Spleen (tissue), 11 donors: Measurements from ENCODE around the gene DGKH. TPM values are rescaled to one million over a fixed set of nuclear protein-coding genes. Genes with fewer than 3 reads are reported as not detected.
"Not testable (repeated sequence)": the region's sequence is repeated elsewhere in the genome, so short reads cannot be mapped to it uniquely, and the experiment has no call there.

Experiments used
- DNase-seq: peaks from one replicate; pipeline ENCODE4 v3.0.0-alpha.2; 2020
- H3K27ac ChIP-seq, 8 donors: fragments of 200-600 bp; sonication (generic) in 7 of 8; 1 replicate in 4 of 8; 2 replicates in 4 of 8; pipeline versions ENCODE4 v1.5.0 to v1.8.0; 2016 to 2021; ENCODE audit warnings: inconsistent platforms in 4 of 8, mild to moderate bottlenecking in 4 of 8, moderate library complexity in 1 of 8
- H3K27me3 ChIP-seq, 7 donors: fragments of 200-600 bp; sonication (generic) in 6 of 7; replicated peaks in 1 of 7; 1 replicate in 4 of 7; 2 replicates in 3 of 7; pipeline versions ENCODE4 v1.5.0 to v1.8.0; 2016 to 2021; ENCODE audit warnings: inconsistent platforms in 3 of 7, mild to moderate bottlenecking in 1 of 7
- H3K36me3 ChIP-seq, 6 donors: fragments of 200-600 bp; sonication (generic) in 5 of 6; 1 replicate in 4 of 6; 2 replicates in 2 of 6; pipeline versions ENCODE4 v1.5.0 to v1.8.0; 2016 to 2021; ENCODE audit warnings: inconsistent platforms in 2 of 6
- H3K4me1 ChIP-seq, 6 donors: fragments of 200-600 bp; sonication (generic) in 5 of 6; 1 replicate in 3 of 6; 2 replicates in 3 of 6; pipeline versions ENCODE4 v1.5.0 to v1.8.0; 2016 to 2021; ENCODE audit warnings: inconsistent platforms in 3 of 6
- H3K4me3 ChIP-seq, 8 donors: fragments of 200-600 bp; sonication (generic) in 7 of 8; 1 replicate in 4 of 8; 2 replicates in 4 of 8; pipeline versions ENCODE4 v1.5.0 to v1.8.0; 2016 to 2021; ENCODE audit warnings: inconsistent platforms in 4 of 8, mild to moderate bottlenecking in 4 of 8, moderate library complexity in 2 of 8
- H3K9me3 ChIP-seq, 8 donors: fragments of 200-600 bp; sonication (generic) in 7 of 8; 1 replicate in 4 of 8; 2 replicates in 4 of 8; pipeline versions ENCODE4 v1.5.0 to v1.8.0; 2016 to 2021; ENCODE audit warnings: inconsistent platforms in 4 of 8
- POLR2A ChIP-seq, 3 donors: fragments of 450-650 bp; IDR thresholded peaks; one replicate each; pipeline ENCODE4 v1.5.1; 2017; ENCODE audit warnings: antibody characterized with exemption in 3 of 3, mild to moderate bottlenecking in 1 of 3
- POLR2AphosphoS5 ChIP-seq, 3 donors: sonication (generic); formaldehyde crosslinking; IDR thresholded peaks; one replicate each; pipeline ENCODE4 v1.5.1; 2017; ENCODE audit warnings: antibody characterized with exemption in 3 of 3
- WGBS, 5 donors: extraction: QIAGEN DNeasy Blood & Tissue Kit in 3 of 5; methylation state at CpG; one replicate each; pipeline versions ENCODE4 v1.1.5 to v1.1.7; 2013 to 2018; 5-methylcytosine and 5-hydroxymethylcytosine counted together
- intact Hi-C: fragments of 100-400 bp; cut with DNase I; formaldehyde crosslinking; loops from one replicate; pipeline ENCODE4 v1.15.0; 2023; ENCODE audit warnings: low total_unique reads
- polyA plus RNA-seq, 3 donors: library from polyadenylated mRNA; stranded (reverse); fragments of 200-250 nt; gene quantifications; one replicate each; pipeline ENCODE4 v1.2.1, GENCODE V29; 2013
- total RNA-seq, 7 donors: library from RNA; depleted of rRNA in 3 of 7; stranded (reverse); fragments of >200 nt in 3 of 7; fragmentation: NEBNext Ultra II Directional in 4 of 7; extraction: Animal tissue kit (Norgen Biotek cat#: 25700) in 4 of 7; gene quantifications; one replicate each; pipeline versions ENCODE4 v1.1.0 to v1.2.1, GENCODE V29; 2016 to 2021
- TF ChIP-seq, protein P1 (sequence below), 11 experiments: fragments of 200-600 bp in 7 of 11; fragments of 450-650 bp in 4 of 11; sonication (generic) in 4 of 11; IDR thresholded peaks in 8 of 11; conservative IDR thresholded peaks in 3 of 11; 1 replicate in 7 of 11; 2 replicates in 4 of 11; pipeline versions ENCODE4 v1.4.0 to v1.8.0; 2016 to 2021; ENCODE audit warnings: antibody characterized with exemption in 11 of 11, inconsistent platforms in 4 of 11, mild to moderate bottlenecking in 1 of 11
- donor health status: healthy with polysubstance abuse.
- donor health status: DM: no; HTN: no; CAD: no; lungs with moderate emphysema.
- donor health status: DM: no; HTN: no; CAD: no.
- donor health status: Bipolar disorder and iron deficiency.
- donor health status: healthy.
- donor health status: DM: no; HTN: no; CAD: no.
- donor health status: DM: yes; HTN: yes; CAD: no.

The DGKH gene
- total and polyA plus RNA-seq, 10 donors = 0.52 to 15.3 (median 10.8) TPM

- Histone ChIP-seq H3K27me3 (no peaks in the 10 kb centered on the region), H3K36me3 (no peaks in the 10 kb centered on the region), H3K9me3 (peaks cover 0 to 7% (median 0%) of the 10 kb centered on the region in 8 donors), H3K4me1 (no peaks in the 10 kb centered on the region), H3K27ac (no peak overlapping the region), H3K4me3 (no peak overlapping the region)
- WGBS, 5 donors = 43 to 86% (median 66%) methylated on average over 2 of the region's 2 CpGs
- intact Hi-C loops = no loop called here
- DNase-seq = no peak
- TF ChIP-seq, protein P1, sequence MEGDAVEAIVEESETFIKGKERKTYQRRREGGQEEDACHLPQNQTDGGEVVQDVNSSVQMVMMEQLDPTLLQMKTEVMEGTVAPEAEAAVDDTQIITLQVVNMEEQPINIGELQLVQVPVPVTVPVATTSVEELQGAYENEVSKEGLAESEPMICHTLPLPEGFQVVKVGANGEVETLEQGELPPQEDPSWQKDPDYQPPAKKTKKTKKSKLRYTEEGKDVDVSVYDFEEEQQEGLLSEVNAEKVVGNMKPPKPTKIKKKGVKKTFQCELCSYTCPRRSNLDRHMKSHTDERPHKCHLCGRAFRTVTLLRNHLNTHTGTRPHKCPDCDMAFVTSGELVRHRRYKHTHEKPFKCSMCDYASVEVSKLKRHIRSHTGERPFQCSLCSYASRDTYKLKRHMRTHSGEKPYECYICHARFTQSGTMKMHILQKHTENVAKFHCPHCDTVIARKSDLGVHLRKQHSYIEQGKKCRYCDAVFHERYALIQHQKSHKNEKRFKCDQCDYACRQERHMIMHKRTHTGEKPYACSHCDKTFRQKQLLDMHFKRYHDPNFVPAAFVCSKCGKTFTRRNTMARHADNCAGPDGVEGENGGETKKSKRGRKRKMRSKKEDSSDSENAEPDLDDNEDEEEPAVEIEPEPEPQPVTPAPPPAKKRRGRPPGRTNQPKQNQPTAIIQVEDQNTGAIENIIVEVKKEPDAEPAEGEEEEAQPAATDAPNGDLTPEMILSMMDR (IDR thresholded peaks at IDR 0.05 in 8 of 11, conservative IDR thresholded peaks at IDR 0.05 in 3 of 11) = no peak
- TF ChIP-seq POLR2AphosphoS5 (IDR thresholded peaks at IDR 0.05) = no peak
Measured at GRCh38 chr13:42140494-42140893, 92.0 kb downstream of the DGKH start.

DNA sequence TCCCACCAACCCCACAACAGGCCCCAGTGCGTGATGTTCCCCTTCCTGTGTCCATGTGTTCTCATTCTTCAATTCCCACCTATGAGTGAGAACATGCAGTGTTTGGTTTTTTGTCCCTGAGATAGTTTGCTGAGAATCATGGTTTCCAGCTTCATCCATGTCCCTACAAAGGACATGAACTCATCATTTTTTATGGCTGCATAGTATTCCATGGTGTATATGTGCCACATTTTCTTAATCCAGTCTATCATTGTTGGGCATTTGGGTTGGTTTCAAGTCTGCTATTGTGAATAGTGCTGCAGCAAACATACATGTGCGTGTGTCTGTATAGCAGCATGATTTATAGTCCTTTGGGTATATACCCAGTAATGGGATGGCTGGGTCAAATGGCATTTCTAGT lies 92.6 kb downstream of the DGKH start:
- DNase-seq, H3K27me3 ChIP-seq, H3K4me1 ChIP-seq, H3K27ac ChIP-seq, H3K4me3 ChIP-seq, H3K9me3 ChIP-seq, intact Hi-C loops, H3K36me3 ChIP-seq: not testable (repeated sequence)
- 92 to 100% (median 99%) methylated on average over 1 to 2 of the region's 2 CpGs for WGBS, 5 donors

GRCh38 chr13:42146359-42146758 lies 97.9 kb downstream of the DGKH start:
- no peak for DNase-seq
- intact Hi-C loops = no loop called here
- Histone ChIP-seq H3K4me1 (no peaks in the 10 kb centered on the region), H3K4me3 (no peak overlapping the region), H3K27me3 (no peaks in the 10 kb centered on the region), H3K9me3 (peaks cover 0 to 2% (median 0%) of the 10 kb centered on the region in 8 donors), H3K27ac (no peak overlapping the region), H3K36me3 (no peaks in the 10 kb centered on the region)
- TF ChIP-seq, protein P1 (IDR thresholded peaks at IDR 0.05 in 8 of 11, conservative IDR thresholded peaks at IDR 0.05 in 3 of 11) = no peak
- TF ChIP-seq POLR2AphosphoS5 (IDR thresholded peaks at IDR 0.05) (no peak), POLR2A (IDR thresholded peaks at IDR 0.05) (no peak)
- 75 to 94% (median 85%) methylated on average over 2 of the region's 2 CpGs for WGBS, 5 donors

DNA sequence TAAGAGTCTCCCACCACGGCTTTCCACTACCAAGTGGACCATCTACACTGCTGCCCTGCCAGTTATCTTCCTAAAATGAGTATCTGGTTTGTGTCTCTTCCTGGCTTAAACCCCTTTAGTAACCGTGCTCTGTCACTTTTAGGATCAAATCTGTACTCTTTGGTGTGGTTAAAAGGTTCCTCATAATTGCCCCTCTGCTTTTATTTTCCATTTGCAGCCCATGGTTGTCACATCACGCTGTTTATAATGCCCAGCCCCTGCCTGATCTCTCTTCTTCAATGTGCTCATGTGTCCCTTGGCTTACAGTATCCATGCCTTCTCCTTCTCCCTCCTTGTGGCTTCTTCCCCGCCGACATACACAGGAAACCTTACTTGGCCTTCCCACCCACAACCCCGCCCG lies 100.1 kb downstream of the DGKH start:
- intact Hi-C loops = no loop called here
- Histone ChIP-seq H3K27ac (no peak overlapping the region), H3K36me3 (no peaks in the 10 kb centered on the region), H3K27me3 (no peaks in the 10 kb centered on the region), H3K4me1 (no peaks in the 10 kb centered on the region), H3K4me3 (no peak overlapping the region), H3K9me3 (no peaks in the 10 kb centered on the region)
- DNase-seq = no peak
- TF ChIP-seq POLR2AphosphoS5 (IDR thresholded peaks at IDR 0.05) (no peak), POLR2A (IDR thresholded peaks at IDR 0.05) (no peak)
- TF ChIP-seq, protein P1 (IDR thresholded peaks at IDR 0.05 in 8 of 11, conservative IDR thresholded peaks at IDR 0.05 in 3 of 11) = no peak
- 67 to 76% (median 70%) methylated on average over 7 of the region's 7 CpGs for WGBS, 5 donors

GRCh38 chr13:42149136-42149535 lies 100.7 kb downstream of the DGKH start:
- 83 to 91% (median 84%) methylated on average over 4 of the region's 4 CpGs for WGBS, 5 donors
- Histone ChIP-seq H3K27me3 (no peaks in the 10 kb centered on the region), H3K4me3 (no peak overlapping the region), H3K9me3 (no peaks in the 10 kb centered on the region), H3K36me3 (no peaks in the 10 kb centered on the region), H3K4me1 (no peaks in the 10 kb centered on the region), H3K27ac (no peak overlapping the region)
- no peak for TF ChIP-seq POLR2A (IDR thresholded peaks at IDR 0.05)
- TF ChIP-seq, protein P1 (IDR thresholded peaks at IDR 0.05 in 8 of 11, conservative IDR thresholded peaks at IDR 0.05 in 3 of 11) = no peak
- TF ChIP-seq POLR2AphosphoS5 (IDR thresholded peaks at IDR 0.05) = no peak
- intact Hi-C loops = no loop called here
- DNase-seq = no peak
